CD14-positive monocyte (primary cell): Measurements from ENCODE around the gene UBE2L3. TPM values are rescaled to one million over a fixed set of nuclear protein-coding genes. Genes with fewer than 3 reads are reported as not detected.

Experiments
- DNase-seq, 3 donors: peaks; one replicate each; pipeline ENCODE4 v3.0.0-alpha.2; 2011 to 2022
- H2AFZ ChIP-seq: 2 replicates; pipeline ENCODE4 v1.6.0; 2012; ENCODE audit warnings: mild to moderate bottlenecking, low read depth, low read length, inconsistent platforms; ENCODE audit not compliant: insufficient read depth, poor library complexity, severe bottlenecking
- H3K27ac ChIP-seq, 2 donors: 1 replicate in 1 of 2; 2 replicates in 1 of 2; pipeline ENCODE4 v1.5.1; 2012 to 2013; ENCODE audit warnings: low read length in 2 of 2, control low read depth in 1 of 2, inconsistent platforms in 1 of 2, low read depth in 1 of 2, mild to moderate bottlenecking in 1 of 2
- H3K27me3 ChIP-seq, 2 donors: one replicate each; pipeline versions ENCODE4 v1.6.0 to v1.6.1; 2011 to 2013; ENCODE audit warnings: low read length in 2 of 2; ENCODE audit not compliant: control insufficient read depth in 2 of 2, insufficient read depth in 2 of 2
- H3K36me3 ChIP-seq, 2 donors: replicated peaks in 1 of 2; 1 replicate in 1 of 2; 2 replicates in 1 of 2; pipeline versions ENCODE4 v1.5.1 to v1.6.1; 2012 to 2013; ENCODE audit warnings: low read length in 2 of 2, control low read depth in 1 of 2, inconsistent platforms in 1 of 2, mild to moderate bottlenecking in 1 of 2; ENCODE audit not compliant: insufficient read depth in 2 of 2, control insufficient read depth in 1 of 2
- H3K4me1 ChIP-seq, 2 donors: 1 replicate in 1 of 2; 2 replicates in 1 of 2; pipeline versions ENCODE4 v1.5.1 to v1.6.1; 2012 to 2013; ENCODE audit warnings: low read length in 2 of 2, control low read depth in 1 of 2, inconsistent platforms in 1 of 2, mild to moderate bottlenecking in 1 of 2, moderate library complexity in 1 of 2; ENCODE audit not compliant: insufficient read depth in 2 of 2, control insufficient read depth in 1 of 2
- H3K4me2 ChIP-seq: replicated peaks from 2 replicates; pipeline ENCODE3; 2012; ENCODE audit warnings: low read length, moderate library complexity, mild to moderate bottlenecking; ENCODE audit not compliant: poor library complexity, severe bottlenecking; ENCODE audit errors: extremely low read depth
- H3K4me3 ChIP-seq, 3 experiments: fragments of 200-600 bp in 1 of 3; sonication (generic) in 1 of 3; replicated peaks in 1 of 3; 1 replicate in 2 of 3; 2 replicates in 1 of 3; pipeline ENCODE4 v1.5.1; 2011 to 2013; ENCODE audit warnings: low read length in 3 of 3, mild to moderate bottlenecking in 3 of 3, control low read depth in 2 of 3, low read depth in 2 of 3, inconsistent platforms in 1 of 3, moderate library complexity in 1 of 3
- H3K79me2 ChIP-seq: 2 replicates; pipeline ENCODE4 v1.6.0; 2012; ENCODE audit warnings: mild to moderate bottlenecking, control low read depth, inconsistent platforms, low read length, moderate library complexity; ENCODE audit not compliant: insufficient read depth
- H3K9ac ChIP-seq: 2 replicates; pipeline ENCODE4 v1.6.0; 2017; ENCODE audit warnings: low read length, mild to moderate bottlenecking; ENCODE audit not compliant: insufficient read depth, poor library complexity, severe bottlenecking
- H3K9me3 ChIP-seq, 2 donors: replicated peaks in 1 of 2; 1 replicate in 1 of 2; 2 replicates in 1 of 2; pipeline versions ENCODE4 v1.5.1 to v1.6.1; 2012 to 2013; ENCODE audit warnings: low read length in 2 of 2, control low read depth in 1 of 2; ENCODE audit not compliant: control insufficient read depth in 1 of 2, insufficient read depth in 1 of 2
- H4K20me1 ChIP-seq: 2 replicates; pipeline ENCODE4 v1.6.0; 2012; ENCODE audit warnings: mild to moderate bottlenecking, low read length, control low read depth, moderate library complexity; ENCODE audit not compliant: insufficient read depth
- H3K27ac Mint-ChIP-seq, 7 donors: one replicate each; pipeline ENCODE4 v1.8.0; 2020; ENCODE audit warnings: mild to moderate bottlenecking in 7 of 7, mixed read lengths in 7 of 7, moderate library complexity in 6 of 7, inconsistent platforms in 2 of 7
- H3K27me3 Mint-ChIP-seq, 3 donors: one replicate each; pipeline ENCODE4 v1.8.0; 2021 to 2022; ENCODE audit warnings: low read depth in 3 of 3, mild to moderate bottlenecking in 3 of 3, mixed read lengths in 3 of 3, moderate library complexity in 3 of 3, inconsistent platforms in 1 of 3
- H3K36me3 Mint-ChIP-seq, 2 donors: one replicate each; pipeline ENCODE4 v1.8.0; 2020; ENCODE audit warnings: mixed read lengths in 2 of 2, inconsistent platforms in 1 of 2, mild to moderate bottlenecking in 1 of 2
- H3K4me1 Mint-ChIP-seq: one replicate; pipeline ENCODE4 v1.8.0; 2020; ENCODE audit warnings: mild to moderate bottlenecking, mixed read lengths
- H3K4me3 Mint-ChIP-seq, 2 donors: one replicate each; pipeline ENCODE4 v1.8.0; 2020; ENCODE audit warnings: mild to moderate bottlenecking in 2 of 2, mixed read lengths in 2 of 2, moderate library complexity in 1 of 2
- H3K9me3 Mint-ChIP-seq, 7 donors: one replicate each; pipeline ENCODE4 v1.8.0; 2020 to 2022; ENCODE audit warnings: mixed read lengths in 7 of 7, mild to moderate bottlenecking in 6 of 7, moderate library complexity in 6 of 7, inconsistent platforms in 2 of 7
- CTCF ChIP-seq: fragments of 200-600 bp; IDR thresholded peaks from one replicate; pipeline ENCODE4 v1.8.0; 2022; ENCODE audit warnings: antibody characterized with exemption, mild to moderate bottlenecking
- WGBS: methylation state at CpG from one replicate; pipeline ENCODE4 v1.1.5; 2013; ENCODE audit warnings: missing lambda C conversion rate; ENCODE audit not compliant: insufficient coverage; 5-methylcytosine and 5-hydroxymethylcytosine counted together
- intact Hi-C, 2 donors: fragments of 100-400 bp; cut with micrococcal nuclease; formaldehyde crosslinking; loops; one replicate each; pipeline versions ENCODE4 v1.15.0 to v1.15.1; 2023
- polyA plus RNA-seq, 3 donors: library from polyadenylated mRNA; depleted of rRNA in 1 of 3; unstranded in 2 of 3; stranded (reverse) in 1 of 3; fragments of 300-500 nt in 2 of 3; fragments of >200 nt in 1 of 3; fragmentation: Illumina TruSeq in 2 of 3; gene quantifications; 1 replicate in 2 of 3; 2 replicates in 1 of 3; pipeline ENCODE4 v1.2.3, GENCODE V29; 2012 to 2021

UBE2L3 gene
- polyA plus RNA-seq, 3 donors, result 19.6 to 88.9 (median 69.6) TPM

GRCh38 chr22:21634081-21634480 lies 66.6 kb downstream of the UBE2L3 start:
- Histone ChIP-seq H3K27me3 (no peaks in the 10 kb centered on the region), H3K9me3 (peaks cover 0 to 6% of the 10 kb centered on the region in 2 donors), H4K20me1 (peaks cover 5% of the 10 kb centered on the region), H3K79me2 (peaks cover 8% of the 10 kb centered on the region), H2AFZ (no peak overlapping the region), H3K4me2 (no peak overlapping the region), H3K27ac (no peak overlapping the region), H3K4me1 (peaks cover 2 to 11% of the 10 kb centered on the region in 2 donors), H3K9ac (no peak overlapping the region), H3K4me3 (no peak overlapping the region), H3K36me3 (no peaks in the 10 kb centered on the region)
- no peaks in the 10 kb centered on the region for H3K36me3 Mint-ChIP-seq
- peaks cover 0 to 2% (median 1%) of the 10 kb centered on the region in 3 donors for H3K27me3 Mint-ChIP-seq
- H3K4me3 Mint-ChIP-seq, result peak overlapping the region in 1 of 2 donors; percentile 20
- intact Hi-C loops, result no loop called here
- no peak for TF ChIP-seq CTCF
- H3K9me3 Mint-ChIP-seq, result peaks cover 0 to 8% (median 3%) of the 10 kb centered on the region in 7 donors
- 100% methylated on average over 8 of the region's 16 CpGs for WGBS
- peaks cover 4% of the 10 kb centered on the region for H3K4me1 Mint-ChIP-seq
- H3K27ac Mint-ChIP-seq, result peak overlapping the region in 1 of 7 donors; percentile 23
- no peak for DNase-seq

GRCh38 chr22:21634844-21635243 lies 67.3 kb downstream of the UBE2L3 start:
- Histone ChIP-seq H3K4me3 (no peak overlapping the region), H3K4me2 (no peak overlapping the region), H4K20me1 (no peaks in the 10 kb centered on the region), H3K9me3 (peaks cover 0 to 6% of the 10 kb centered on the region in 2 donors), H3K36me3 (no peaks in the 10 kb centered on the region), H3K27ac (no peak overlapping the region), H3K9ac (no peak overlapping the region), H3K4me1 (peaks cover 0 to 5% of the 10 kb centered on the region in 2 donors), H3K79me2 (peaks cover under 1% of the 10 kb centered on the region), H3K27me3 (no peaks in the 10 kb centered on the region), H2AFZ (no peak overlapping the region)
- intact Hi-C loops, result no loop called here
- 86% methylated on average over 19 of the region's 19 CpGs for WGBS
- Mint-ChIP-seq H3K36me3 (no peaks in the 10 kb centered on the region), H3K4me1 (peaks cover 2% of the 10 kb centered on the region), H3K27ac (peak overlapping the region in 1 of 7 donors; percentile 50), H3K27me3 (peaks cover 0 to 4% (median 2%) of the 10 kb centered on the region in 3 donors), H3K4me3 (no peak overlapping the region), H3K9me3 (peaks cover 0 to 8% (median 3%) of the 10 kb centered on the region in 7 donors)
- no peak for DNase-seq
- no peak for TF ChIP-seq CTCF
